Activated naive CD8-positive, alpha-beta T cell treated with anti-CD3 and anti-CD28 coated beads, Interleukin-2, amount 50 U/mL, for 24 hours (primary cell): Measurements from ENCODE around the gene UFC1.

Experiments
- ATAC-seq: fragments of 150-1000 bp; cut with Tn5 transposase; one replicate; pipeline ENCODE4 v1.10.0; 2021
- DNase-seq: peaks from one replicate; pipeline ENCODE4 v3.0.0; 2021
- H3K27ac Mint-ChIP-seq: one replicate; pipeline ENCODE4 v1.8.0; 2021; ENCODE audit warnings: mild to moderate bottlenecking, mixed read lengths
- H3K27me3 Mint-ChIP-seq: one replicate; pipeline ENCODE4 v1.8.0; 2021; ENCODE audit warnings: mixed read lengths
- H3K36me3 Mint-ChIP-seq: one replicate; pipeline ENCODE4 v1.8.0; 2021; ENCODE audit warnings: low read depth, mixed read lengths
- H3K4me1 Mint-ChIP-seq: one replicate; pipeline ENCODE4 v1.8.0; 2021; ENCODE audit warnings: mixed read lengths
- H3K4me3 Mint-ChIP-seq: one replicate; pipeline ENCODE4 v1.8.0; 2021; ENCODE audit warnings: mild to moderate bottlenecking, moderate library complexity, mixed read lengths
- H3K9me3 Mint-ChIP-seq: one replicate; pipeline ENCODE4 v1.8.0; 2021; ENCODE audit warnings: mixed read lengths

Gene UFC1

GRCh38 chr1:161187311-161187710 lies 33.5 kb downstream of the UFC1 start:
- Mint-ChIP-seq H3K36me3 (no peaks in the 10 kb centered on the region), H3K4me3 (no peak overlapping the region), H3K27ac (peak overlapping the region; percentile 44), H3K27me3 (no peaks in the 10 kb centered on the region), H3K9me3 (no peaks in the 10 kb centered on the region), H3K4me1 (peaks cover 61% of the 10 kb centered on the region)
- DNase-seq: no peak
- ATAC-seq: no peak

GRCh38 chr1:161188381-161188780 lies 34.6 kb downstream of the UFC1 start:
- peak overlapping the region; percentile 27 for H3K27ac Mint-ChIP-seq
- no peaks in the 10 kb centered on the region for H3K36me3 Mint-ChIP-seq
- H3K4me3 Mint-ChIP-seq: no peak overlapping the region
- ATAC-seq (no peak), DNase-seq (no peak)
- no peaks in the 10 kb centered on the region for H3K9me3 Mint-ChIP-seq
- peaks cover 57% of the 10 kb centered on the region for H3K4me1 Mint-ChIP-seq
- no peaks in the 10 kb centered on the region for H3K27me3 Mint-ChIP-seq

- H3K4me1 Mint-ChIP-seq: peaks cover 53% of the 10 kb centered on the region
- no peak overlapping the region for H3K27ac Mint-ChIP-seq
- H3K36me3 Mint-ChIP-seq: no peaks in the 10 kb centered on the region
- H3K27me3 Mint-ChIP-seq: no peaks in the 10 kb centered on the region
- DNase-seq (no peak), ATAC-seq (no peak)
- H3K9me3 Mint-ChIP-seq: no peaks in the 10 kb centered on the region
- H3K4me3 Mint-ChIP-seq: no peak overlapping the region
Measured at GRCh38 chr1:161189036-161189435, 35.3 kb downstream of the UFC1 start.

GRCh38 chr1:161190962-161191521 lies 37.3 kb downstream of the UFC1 start:
- H3K36me3 Mint-ChIP-seq: no peaks in the 10 kb centered on the region
- no peaks in the 10 kb centered on the region for H3K9me3 Mint-ChIP-seq
- H3K27me3 Mint-ChIP-seq: no peaks in the 10 kb centered on the region
- peaks cover 50% of the 10 kb centered on the region for H3K4me1 Mint-ChIP-seq
- no peak for DNase-seq
- H3K27ac Mint-ChIP-seq: no peak overlapping the region
- no peak for ATAC-seq
- H3K4me3 Mint-ChIP-seq: no peak overlapping the region

GRCh38 chr1:161191971-161192370 lies 38.2 kb downstream of the UFC1 start:
- Mint-ChIP-seq H3K27ac (no peak overlapping the region), H3K4me1 (peaks cover 42% of the 10 kb centered on the region)
- ATAC-seq: no peak

GRCh38 chr1:161192476-161193465 lies 39.0 kb downstream of the UFC1 start:
- H3K4me3 Mint-ChIP-seq: no peak overlapping the region
- DNase-seq (peak; percentile 62), ATAC-seq (peak; percentile 87)
- H3K4me1 Mint-ChIP-seq: peaks cover 34% of the 10 kb centered on the region
- H3K36me3 Mint-ChIP-seq: no peaks in the 10 kb centered on the region
- peak overlapping the region; percentile 24 for H3K27ac Mint-ChIP-seq
- no peaks in the 10 kb centered on the region for H3K9me3 Mint-ChIP-seq
- H3K27me3 Mint-ChIP-seq: no peaks in the 10 kb centered on the region

More at GRCh38 chr1:161191971-161192370, 38.2 kb downstream of the UFC1 start:
- H3K27me3 Mint-ChIP-seq: no peaks in the 10 kb centered on the region
- DNase-seq: no peak
- no peak overlapping the region for H3K4me3 Mint-ChIP-seq
- no peaks in the 10 kb centered on the region for H3K36me3 Mint-ChIP-seq
- H3K9me3 Mint-ChIP-seq: no peaks in the 10 kb centered on the region

GRCh38 chr1:161193561-161194235 lies 39.9 kb downstream of the UFC1 start:
- H3K36me3 Mint-ChIP-seq: no peaks in the 10 kb centered on the region
- H3K4me1 Mint-ChIP-seq: peaks cover 29% of the 10 kb centered on the region
- no peak for DNase-seq
- no peak overlapping the region for H3K4me3 Mint-ChIP-seq
- no peak for ATAC-seq
- no peaks in the 10 kb centered on the region for H3K27me3 Mint-ChIP-seq
- no peak overlapping the region for H3K27ac Mint-ChIP-seq
- no peaks in the 10 kb centered on the region for H3K9me3 Mint-ChIP-seq

GRCh38 chr1:161195171-161195570 lies 41.4 kb downstream of the UFC1 start:
- H3K36me3 Mint-ChIP-seq: no peaks in the 10 kb centered on the region
- ATAC-seq: no peak
- no peaks in the 10 kb centered on the region for H3K9me3 Mint-ChIP-seq
- peaks cover 31% of the 10 kb centered on the region for H3K4me1 Mint-ChIP-seq
- H3K4me3 Mint-ChIP-seq: no peak overlapping the region
- no peak for DNase-seq
- H3K27ac Mint-ChIP-seq: peak overlapping the region; percentile 42
- H3K27me3 Mint-ChIP-seq: no peaks in the 10 kb centered on the region

GRCh38 chr1:161196111-161196510 lies 42.3 kb downstream of the UFC1 start:
- ATAC-seq (no peak), DNase-seq (no peak)
- H3K9me3 Mint-ChIP-seq: no peaks in the 10 kb centered on the region
- H3K36me3 Mint-ChIP-seq: no peaks in the 10 kb centered on the region
- no peaks in the 10 kb centered on the region for H3K27me3 Mint-ChIP-seq
- peaks cover 41% of the 10 kb centered on the region for H3K4me1 Mint-ChIP-seq
- H3K4me3 Mint-ChIP-seq: no peak overlapping the region
- no peak overlapping the region for H3K27ac Mint-ChIP-seq

- no peak overlapping the region for H3K4me3 Mint-ChIP-seq
- ATAC-seq (no peak), DNase-seq (no peak)
- H3K27me3 Mint-ChIP-seq: no peaks in the 10 kb centered on the region
- peaks cover 48% of the 10 kb centered on the region for H3K4me1 Mint-ChIP-seq
- H3K36me3 Mint-ChIP-seq: no peaks in the 10 kb centered on the region
- no peak overlapping the region for H3K27ac Mint-ChIP-seq
- no peaks in the 10 kb centered on the region for H3K9me3 Mint-ChIP-seq
Measured at GRCh38 chr1:161196521-161197451, 43.0 kb downstream of the UFC1 start.

- peaks cover 46% of the 10 kb centered on the region for H3K4me1 Mint-ChIP-seq
- ATAC-seq: no peak
- H3K36me3 Mint-ChIP-seq: no peaks in the 10 kb centered on the region
- H3K27ac Mint-ChIP-seq: no peak overlapping the region
- H3K27me3 Mint-ChIP-seq: no peaks in the 10 kb centered on the region
- H3K4me3 Mint-ChIP-seq: no peak overlapping the region
- no peak for DNase-seq
- no peaks in the 10 kb centered on the region for H3K9me3 Mint-ChIP-seq
Measured at GRCh38 chr1:161197560-161198193, 43.9 kb downstream of the UFC1 start.

- ATAC-seq: no peak
- no peaks in the 10 kb centered on the region for H3K27me3 Mint-ChIP-seq
Measured at GRCh38 chr1:161198194-161198896, 44.6 kb downstream of the UFC1 start.

GRCh38 chr1:161198897-161199431 lies 45.2 kb downstream of the UFC1 start, which contains the start of gene ADAMTS4:
TSS of gene ADAMTS4 (minus strand) at chr1:161199054. CDS start at chr1:161198627, 427 bp downstream.
- ATAC-seq (no peak), DNase-seq (no peak)
- Mint-ChIP-seq H3K4me1 (peaks cover 54% of the 10 kb centered on the region), H3K27me3 (no peaks in the 10 kb centered on the region), H3K4me3 (peak within 1 kb of the TSS; percentile 63), H3K27ac (peak within 1 kb of the TSS; percentile 89), H3K9me3 (no peaks in the 10 kb centered on the region), H3K36me3 (peaks cover 5% of the 10 kb centered on the region)

More at GRCh38 chr1:161198194-161198896, 44.6 kb downstream of the UFC1 start:
- DNase-seq: no peak
- Mint-ChIP-seq H3K4me1 (peaks cover 50% of the 10 kb centered on the region), H3K36me3 (no peaks in the 10 kb centered on the region), H3K4me3 (no peak overlapping the region), H3K9me3 (no peaks in the 10 kb centered on the region), H3K27ac (no peak overlapping the region)
